GM12892 (cell line): ENCODE data around the gene PSMD9.

Experiments used
- POLR2A ChIP-seq: IDR thresholded peaks from 2 replicates; pipeline ENCODE4 v1.6.1; 2011; ENCODE audit warnings: low read depth, low read length, control low read depth
- POLR2AphosphoS5 ChIP-seq: IDR thresholded peaks from 2 replicates; pipeline ENCODE4 v1.6.1; 2011; ENCODE audit warnings: low read depth, low read length, control low read depth
- TAF1 ChIP-seq: IDR thresholded peaks from 2 replicates; pipeline ENCODE4 v1.6.1; 2011; ENCODE audit warnings: low read depth, mild to moderate bottlenecking, control low read depth, low read length, borderline replicate concordance

GRCh38 chr12:121871467-121871866 is 17.1 kb upstream of the PSMD9 start:
- TF ChIP-seq POLR2AphosphoS5: no peak
- TF ChIP-seq POLR2A: no peak
- no peak for TF ChIP-seq TAF1
